ENCODE data around the gene ZMYND8.

DNA sequence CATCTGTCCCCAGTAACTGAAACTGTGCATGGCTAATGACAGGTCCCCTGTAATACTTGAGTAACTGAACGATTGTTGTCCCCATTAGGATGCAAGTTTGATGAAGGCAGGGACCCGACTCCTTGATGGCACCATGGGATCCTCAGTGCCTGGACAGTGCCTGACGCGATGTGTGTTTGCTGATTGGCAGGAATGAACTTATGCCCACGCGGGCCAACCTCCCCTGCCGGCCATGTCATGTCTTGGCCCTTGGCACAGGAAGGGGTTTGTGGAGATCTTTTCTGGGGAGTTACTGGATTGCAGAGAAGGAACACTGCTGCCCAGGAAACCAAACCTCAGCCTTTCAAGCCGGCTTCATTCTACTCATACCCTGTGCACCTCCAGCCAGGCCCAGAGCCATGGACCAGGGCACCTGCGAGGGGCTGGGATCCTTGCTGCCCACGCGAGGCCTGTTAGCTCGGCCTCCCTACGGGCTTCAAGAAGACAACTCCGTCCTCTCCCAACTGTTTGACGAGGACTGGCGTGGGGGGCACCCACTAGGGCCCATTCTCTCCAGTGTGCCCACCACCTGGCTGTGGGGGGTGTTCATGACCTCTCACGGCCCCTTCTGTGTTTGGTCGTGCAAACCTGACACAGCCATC is 147.8 kb downstream of the ZMYND8 start:
- no peak for TF ChIP-seq POLR2A (IDR thresholded peaks at IDR 0.05)
- no peak for TF ChIP-seq CTCF (IDR thresholded peaks at IDR 0.05)
- TF ChIP-seq POLR2AphosphoS5 (IDR thresholded peaks at IDR 0.05) = no peak
